Measurements from ENCODE around the gene GPR39.

GPR39 gene

DNA sequence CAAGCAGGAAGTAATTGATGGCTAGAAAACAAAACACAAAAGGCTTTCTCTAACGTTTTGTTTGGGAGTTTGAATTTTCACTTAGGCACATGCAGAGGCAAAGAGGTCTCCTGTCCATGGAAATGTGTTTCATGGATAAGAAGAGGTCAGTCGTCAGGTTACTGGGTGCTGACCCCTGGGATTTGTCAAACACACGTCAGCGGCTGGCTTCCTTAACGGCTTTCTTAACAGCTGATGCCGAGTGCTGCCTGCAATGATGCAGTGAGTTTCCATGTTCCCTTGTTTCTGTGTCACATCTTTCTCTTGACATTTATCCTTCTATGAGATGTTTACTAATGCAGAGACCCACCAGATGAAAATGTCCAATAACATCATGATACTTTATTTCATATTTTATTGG, 31.7 kb downstream of the GPR39 start:
- no peak for DNase-seq

DNA sequence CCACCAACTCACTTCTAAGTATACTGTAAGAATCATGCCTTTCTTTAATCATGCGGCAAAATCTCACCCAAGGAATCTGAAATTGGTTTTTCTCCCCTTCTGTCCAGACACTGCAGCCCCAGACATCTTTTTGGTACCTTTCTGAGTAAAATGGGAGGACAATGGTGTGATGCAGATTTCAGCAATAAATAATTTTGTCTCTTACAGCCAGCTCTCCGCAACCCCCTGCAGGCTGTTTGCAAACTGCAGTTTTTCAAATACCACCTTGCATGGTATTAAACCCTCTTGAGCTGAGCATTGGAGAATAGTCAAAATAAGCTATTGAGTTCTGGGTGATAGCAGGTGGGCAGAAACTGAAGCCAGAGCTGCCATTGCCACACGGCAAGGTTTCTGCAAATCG, 32.2 kb downstream of the GPR39 start:
- no peak for DNase-seq

DNA sequence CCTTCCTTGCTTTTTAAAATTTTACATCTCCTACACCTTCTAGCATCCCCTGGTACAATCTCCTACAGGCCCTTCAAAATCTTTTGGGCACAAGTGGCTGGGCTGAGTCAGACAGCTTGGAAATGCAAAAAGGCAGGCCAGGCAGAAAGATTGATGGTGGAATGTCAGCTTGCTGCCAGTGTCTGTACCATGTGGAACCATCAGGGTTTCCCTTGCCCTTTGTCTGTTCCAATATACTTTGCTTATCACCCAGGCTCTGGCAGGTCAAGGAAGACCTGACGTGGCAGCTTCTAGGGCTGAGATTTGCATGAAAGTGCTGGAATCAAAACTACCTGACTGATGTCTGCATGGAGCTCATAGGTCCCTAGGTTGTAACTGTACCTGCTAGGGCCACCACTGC, 33.3 kb downstream of the GPR39 start:
- DNase-seq: no peak

DNA sequence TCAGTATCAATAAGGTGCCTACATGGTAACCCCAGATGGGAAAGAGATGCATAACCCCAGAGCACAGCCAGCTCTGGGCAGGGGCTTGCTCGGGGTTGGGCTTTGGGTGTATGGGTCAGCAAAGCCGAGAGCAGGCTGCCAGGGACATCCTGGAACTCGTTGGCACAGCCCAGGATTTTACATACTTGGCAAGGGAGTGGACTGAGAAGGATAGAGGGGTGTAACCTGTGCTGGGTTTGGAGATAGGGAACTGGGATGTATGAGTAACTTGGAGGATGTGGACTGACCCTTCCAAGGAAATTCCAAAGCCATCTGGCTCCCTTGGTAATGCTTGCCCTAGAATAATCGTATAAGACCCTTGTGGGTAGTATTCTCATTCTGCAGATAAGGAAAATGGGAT, 44.2 kb downstream of the GPR39 start:
- DNase-seq: no peak

DNA sequence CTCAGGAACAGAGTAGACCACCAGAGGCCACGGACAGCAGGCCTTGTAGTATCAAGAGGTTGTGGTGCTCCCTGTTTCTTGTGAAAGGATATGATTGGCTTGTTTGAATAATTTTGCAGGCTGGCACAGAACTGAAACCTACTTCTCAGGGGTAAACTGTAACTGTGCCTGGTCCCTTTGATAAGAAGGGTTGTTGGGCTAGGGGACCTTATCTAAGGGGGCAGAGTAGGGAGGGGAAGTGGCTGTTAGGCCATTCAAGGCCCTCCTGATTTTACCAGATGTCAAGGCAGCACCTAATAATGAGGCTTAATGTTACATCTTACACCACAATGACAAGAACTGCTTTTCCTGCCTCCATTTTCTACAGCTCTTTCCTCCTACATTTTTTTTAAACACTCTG, 45.6 kb downstream of the GPR39 start:
- DNase-seq: no peak

DNA sequence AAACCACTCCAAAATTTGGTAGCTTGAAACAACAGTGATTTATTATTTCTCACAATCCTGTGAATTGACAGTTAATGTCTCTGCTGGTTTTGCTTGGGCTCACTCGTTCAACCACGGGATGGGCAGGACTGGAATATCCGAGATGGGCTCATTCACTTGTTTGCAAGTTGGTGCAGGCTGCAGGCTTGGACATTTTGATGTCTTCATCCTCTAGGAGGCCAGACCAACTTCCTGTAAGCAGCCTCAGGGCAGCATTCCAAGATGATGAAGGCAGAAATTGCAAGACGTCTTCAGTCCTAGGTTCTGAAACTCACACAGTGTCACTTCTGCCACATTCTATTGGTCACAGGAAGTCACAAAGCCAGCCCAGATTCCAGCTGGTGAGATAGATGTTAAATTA, 47.1 kb downstream of the GPR39 start:
- no peak for DNase-seq

- DNase-seq: no peak
These were observed 49.3 kb downstream of the GPR39 start for GRCh38 chr2:132465917-132466316.

- no peak for DNase-seq
These were observed 49.9 kb downstream of the GPR39 start for GRCh38 chr2:132466428-132467028.

GRCh38 chr2:132468821-132469675, 52.4 kb downstream of the GPR39 start:
- no peak for DNase-seq

- no peak for DNase-seq
These were observed 54.1 kb downstream of the GPR39 start for GRCh38 chr2:132470746-132471145.

GRCh38 chr2:132473174-132473883, 56.7 kb downstream of the GPR39 start:
- no peak for DNase-seq

- no peak for DNase-seq
These were observed 59.0 kb downstream of the GPR39 start for GRCh38 chr2:132475615-132476014.

GRCh38 chr2:132477436-132477835, 60.8 kb downstream of the GPR39 start:
- DNase-seq: no peak

GRCh38 chr2:132477962-132478361, 61.4 kb downstream of the GPR39 start:
- DNase-seq: no peak

- DNase-seq: no peak
These were observed 62.0 kb downstream of the GPR39 start for GRCh38 chr2:132478461-132479105.

DNA sequence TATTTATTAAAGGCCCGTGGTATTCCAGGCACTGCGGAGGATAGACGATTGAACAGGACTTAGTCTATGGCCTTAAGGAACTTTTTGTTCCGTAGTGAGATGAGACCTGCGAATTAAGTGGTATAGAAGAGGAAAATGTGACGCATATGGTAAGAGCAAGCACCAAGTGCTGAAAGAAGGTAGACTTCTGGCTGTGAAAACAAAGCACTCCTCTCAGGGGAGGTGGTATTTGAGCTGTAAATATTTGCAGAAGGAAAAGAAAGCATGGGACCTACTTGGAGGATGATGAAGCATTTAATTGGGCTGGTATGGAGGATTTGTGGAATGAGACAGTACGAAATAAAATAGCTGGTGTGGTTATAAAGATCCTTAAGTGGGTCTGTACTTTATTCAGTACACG, 62.5 kb downstream of the GPR39 start:
- no peak for DNase-seq

DNA sequence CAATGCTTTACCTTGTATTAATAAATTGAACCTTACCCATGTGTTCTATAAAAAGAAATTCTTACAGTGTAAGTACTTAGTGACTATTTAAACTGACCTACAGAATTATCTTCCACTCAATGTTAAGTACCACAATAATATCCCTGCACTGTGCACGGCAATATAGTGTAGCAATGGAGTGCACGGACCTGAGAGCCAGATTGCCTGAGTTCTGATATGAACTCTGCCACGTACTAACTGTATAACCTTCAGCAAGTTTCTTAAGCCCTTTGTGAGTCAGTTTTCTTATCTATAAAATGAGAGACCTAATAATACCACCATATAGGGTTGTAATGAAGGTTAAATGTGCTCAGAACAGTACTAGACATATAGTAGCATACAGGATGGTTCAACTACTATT, 66.2 kb downstream of the GPR39 start:
- DNase-seq: no peak

DNA sequence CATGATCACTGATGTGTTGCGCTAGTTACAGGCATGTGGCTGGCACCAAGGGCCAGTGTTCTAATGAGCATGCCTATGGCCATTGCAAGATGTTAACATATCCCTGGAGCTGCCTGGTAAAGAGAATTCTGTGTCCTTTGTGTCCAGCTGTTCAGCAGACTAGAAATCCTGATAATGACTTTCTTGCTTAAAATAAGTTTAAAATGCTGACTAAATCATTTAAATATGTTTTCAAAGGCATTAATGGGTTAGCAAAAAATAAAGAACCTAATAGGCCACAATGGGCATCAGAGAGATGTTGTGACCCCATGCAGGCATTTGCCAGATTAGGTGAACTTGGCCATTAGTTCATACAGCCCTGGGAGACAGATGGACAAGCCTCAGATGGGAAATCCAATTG, 67.5 kb downstream of the GPR39 start:
- no peak for DNase-seq

- DNase-seq: no peak
These were observed 71.9 kb downstream of the GPR39 start for GRCh38 chr2:132488491-132488890.

DNA sequence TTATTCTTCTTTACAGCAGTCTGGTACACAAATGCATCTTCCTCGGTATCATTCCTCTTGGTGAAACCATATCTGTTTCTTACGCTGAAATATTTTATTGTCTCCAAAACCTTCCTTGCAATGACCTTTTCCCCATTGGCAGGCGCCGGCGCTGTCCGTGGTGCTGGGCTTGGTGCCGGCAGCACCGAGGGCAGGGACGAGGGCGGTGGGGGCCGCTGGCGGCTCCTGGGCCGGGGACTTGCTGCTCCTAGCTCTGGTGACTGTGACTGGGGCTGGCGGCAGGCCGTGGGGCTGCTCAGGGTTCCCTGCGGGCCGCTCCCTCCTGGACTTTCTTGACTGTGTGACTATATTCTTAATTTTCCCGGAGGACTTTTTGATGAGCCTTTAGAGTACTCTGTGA, 72.5 kb downstream of the GPR39 start:
- DNase-seq: no peak

DNA sequence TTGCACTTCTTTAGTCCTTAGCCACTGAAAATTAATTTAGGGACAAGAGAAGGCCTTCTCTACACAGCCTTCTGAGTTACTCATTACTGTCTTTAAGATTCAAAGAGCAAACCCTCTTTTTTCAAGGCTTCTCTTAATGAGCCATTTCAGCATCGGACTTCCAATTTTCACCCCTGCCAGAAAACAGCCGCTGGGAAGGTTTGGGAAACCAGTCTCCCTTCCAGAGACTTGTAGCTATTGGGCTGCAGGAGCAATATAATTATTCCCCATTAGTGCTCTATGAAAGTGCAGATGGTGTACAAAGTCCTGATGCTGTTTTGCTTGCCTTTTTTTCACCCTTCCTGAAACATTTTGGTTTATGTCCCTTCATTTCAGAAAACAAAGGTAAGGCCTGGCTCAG, 79.3 kb downstream of the GPR39 start:
- no peak for DNase-seq

GRCh38 chr2:132496555-132496954, 80.0 kb downstream of the GPR39 start:
- DNase-seq: no peak

- no peak for DNase-seq
These were observed 81.0 kb downstream of the GPR39 start for GRCh38 chr2:132497591-132497990.

DNA sequence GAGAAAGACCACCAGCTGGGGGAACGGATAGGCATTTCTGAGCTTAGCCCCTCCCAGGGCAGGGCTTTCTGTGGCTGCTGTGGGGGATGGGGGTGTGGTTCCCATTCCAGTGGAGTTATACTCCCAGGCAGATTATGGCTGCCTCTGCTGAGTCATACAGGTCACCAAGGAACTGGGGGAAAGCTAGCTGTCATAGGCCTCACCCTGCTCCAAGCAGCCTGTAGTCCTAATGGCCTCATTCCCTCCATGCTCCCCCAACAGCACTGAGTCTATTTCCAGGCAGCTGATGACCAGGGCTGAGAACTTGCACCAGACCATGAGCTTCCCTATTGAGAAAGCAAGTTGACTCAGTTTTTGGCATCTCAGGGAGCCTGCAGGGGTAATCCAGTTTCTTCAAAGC, 87.1 kb downstream of the GPR39 start:
- no peak for DNase-seq

Measured in activated gamma-delta T cell treated with Interleukin-2 at 50 U/mL for 16 hours (primary cell).